ENCODE measurements around the gene GRIK2. TPM values are rescaled to one million over a fixed set of nuclear protein-coding genes. Genes with fewer than 3 reads are reported as not detected.

GRIK2 gene
- polyA plus RNA-seq, 1 donor: 3.1 TPM

GRCh38 chr6:101458336-101458735 is 64.8 kb downstream of the GRIK2 start:
- no peak for DNase-seq

GRCh38 chr6:101458826-101459225 is 65.3 kb downstream of the GRIK2 start:
- DNase-seq: no peak

GRCh38 chr6:101462576-101462975 is 69.1 kb downstream of the GRIK2 start:
- no peak for DNase-seq

DNA sequence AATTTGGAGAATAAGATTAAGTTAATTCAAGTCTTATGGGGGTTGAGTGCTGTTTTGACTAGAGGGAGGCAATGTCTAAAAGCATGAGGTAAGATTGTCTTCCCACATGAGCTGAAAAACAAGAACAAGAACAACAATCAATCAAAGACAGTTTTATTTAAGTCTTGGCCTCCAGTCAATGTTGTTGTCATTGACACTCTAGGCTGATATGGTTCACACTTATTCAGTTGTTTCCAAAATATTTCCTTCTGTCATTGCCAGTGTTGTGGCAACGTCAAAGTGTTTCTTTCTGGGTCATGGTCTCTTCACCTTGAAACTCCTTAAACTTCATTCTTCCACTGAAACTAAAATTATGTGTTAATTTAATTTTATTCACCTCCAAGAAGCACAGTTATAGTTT is 72.4 kb downstream of the GRIK2 start:
- DNase-seq: no peak

GRCh38 chr6:101477436-101477835 is 83.9 kb downstream of the GRIK2 start:
- no peak for DNase-seq

DNA sequence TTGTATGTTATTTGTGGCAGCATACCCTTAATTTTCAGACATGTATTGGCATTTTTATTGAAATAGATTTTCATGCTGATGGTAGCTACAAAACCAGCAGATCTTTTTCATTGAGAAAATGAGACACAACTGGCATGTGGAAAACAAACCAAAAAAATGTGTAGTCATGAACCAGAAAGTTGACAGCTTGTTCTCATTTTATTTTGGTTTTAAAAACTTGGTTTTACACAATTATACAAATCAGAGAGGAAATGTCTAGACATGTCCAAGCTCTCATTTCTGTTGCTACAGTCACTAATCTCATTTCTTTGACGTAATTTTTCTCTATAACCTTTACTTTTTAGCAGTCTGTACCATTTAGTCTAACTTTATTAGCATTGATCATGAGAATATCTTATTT is 85.4 kb downstream of the GRIK2 start:
- DNase-seq: no peak

- DNase-seq: no peak
Measured at GRCh38 chr6:101482606-101483005, 89.1 kb downstream of the GRIK2 start.

- DNase-seq: no peak
Measured at GRCh38 chr6:101484781-101485180, 91.3 kb downstream of the GRIK2 start.

DNA sequence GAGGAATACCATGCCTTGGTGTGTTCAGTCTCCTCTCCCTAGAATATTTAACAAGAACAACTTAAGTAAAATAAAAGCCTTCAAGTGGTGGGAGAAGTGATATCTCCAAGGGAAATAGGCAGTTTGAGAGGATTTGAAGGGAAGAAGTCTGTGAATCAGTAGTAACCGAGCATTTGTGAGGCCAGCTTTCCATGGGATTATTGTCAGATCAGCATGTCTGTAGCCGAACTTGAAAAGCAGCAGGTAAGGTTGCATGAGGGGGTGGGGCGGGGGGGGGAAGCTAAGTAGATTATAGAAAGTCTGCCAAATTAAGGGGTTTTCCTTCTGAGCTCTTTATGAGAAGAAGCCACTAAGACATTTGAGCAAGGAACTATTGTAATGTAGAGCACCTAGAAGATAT is 92.6 kb downstream of the GRIK2 start:
- DNase-seq: no peak

- DNase-seq: no peak
Measured at GRCh38 chr6:101486726-101487125, 93.2 kb downstream of the GRIK2 start.

- DNase-seq: no peak
Measured at GRCh38 chr6:101489456-101489855, 95.9 kb downstream of the GRIK2 start.

- DNase-seq: no peak
Measured at GRCh38 chr6:101490857-101491256, 97.3 kb downstream of the GRIK2 start.

DNA sequence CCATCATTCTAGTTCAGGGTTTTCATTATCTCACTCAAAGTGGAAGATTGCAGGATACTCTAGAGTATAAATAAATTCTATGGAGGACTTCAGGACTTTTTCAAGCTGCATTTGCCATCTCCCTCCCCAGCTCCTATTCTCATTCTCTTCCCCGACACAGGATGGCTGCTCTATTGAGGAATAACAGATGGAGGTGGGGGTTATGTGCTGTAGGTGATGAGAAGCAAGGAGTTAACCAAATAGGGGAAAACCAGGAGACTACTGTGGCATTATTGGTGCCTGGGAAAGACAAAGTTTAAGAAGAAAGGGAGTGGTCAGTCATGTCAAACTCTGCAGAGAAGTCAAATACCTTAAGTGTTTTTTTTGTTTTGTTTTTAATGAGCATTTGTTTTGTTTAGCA is 109.3 kb downstream of the GRIK2 start:
- DNase-seq: no peak

GRCh38 chr6:101509536-101509935 is 116.0 kb downstream of the GRIK2 start:
- no peak for DNase-seq

DNA sequence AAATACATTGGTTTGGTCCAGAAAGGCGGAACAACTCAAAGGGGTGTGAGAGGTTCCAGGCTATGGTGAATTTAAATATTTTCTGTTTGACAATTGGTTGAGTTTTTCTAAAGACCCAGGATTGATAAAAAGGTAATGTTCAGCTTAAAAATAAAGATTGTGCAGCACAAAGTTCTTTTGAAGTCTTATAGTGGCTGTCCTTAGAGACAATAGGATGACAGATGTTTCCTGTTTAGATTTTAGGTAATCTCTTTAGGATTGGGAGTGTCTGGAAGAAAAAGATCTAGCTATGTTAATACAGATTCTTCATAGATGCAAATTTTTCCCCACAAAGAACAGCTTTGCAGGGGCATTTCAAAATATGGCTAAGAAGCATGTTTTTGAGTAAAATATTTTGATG is 119.7 kb downstream of the GRIK2 start:
- no peak for DNase-seq

- no peak for DNase-seq
Measured at GRCh38 chr6:101516578-101516977, 123.1 kb downstream of the GRIK2 start.

DNA sequence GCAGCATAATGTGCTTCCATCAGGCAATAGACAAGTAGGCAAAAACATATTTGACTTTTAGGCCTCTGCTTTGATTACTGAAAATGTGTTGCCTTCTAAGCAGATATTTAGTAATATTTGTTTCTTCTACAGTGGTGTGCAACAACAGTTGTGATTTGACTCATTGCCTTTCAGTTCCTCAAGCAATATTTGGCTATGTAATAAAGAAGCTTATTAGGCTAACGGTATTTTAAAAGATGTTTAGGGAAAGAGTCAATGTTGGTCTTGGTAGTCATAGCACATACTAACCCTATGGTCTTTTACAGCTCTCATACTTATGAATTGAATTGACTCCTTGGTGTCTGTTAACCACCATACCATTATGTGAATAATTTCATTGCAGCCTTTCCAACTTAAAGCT is 124.1 kb downstream of the GRIK2 start:
- DNase-seq: no peak

DNA sequence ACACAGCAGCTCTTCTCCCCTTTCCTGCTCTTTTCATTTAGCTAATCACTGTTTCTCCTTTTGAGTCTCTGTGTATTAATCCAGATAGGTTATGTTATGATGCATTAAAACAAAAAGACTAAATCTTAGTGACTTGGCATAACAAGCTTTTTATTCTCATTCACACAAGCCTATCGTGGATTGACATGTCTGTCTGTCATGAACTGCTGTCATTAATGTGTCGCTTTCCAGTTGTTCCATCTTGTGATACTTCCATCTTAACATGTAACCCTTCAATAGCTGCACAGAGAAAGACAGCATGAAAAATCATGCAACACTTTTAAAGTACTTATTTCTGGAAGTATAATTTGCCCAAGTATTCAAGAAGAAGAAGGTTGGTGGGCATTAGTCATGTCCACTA is 128.7 kb downstream of the GRIK2 start:
- no peak for DNase-seq

GRCh38 chr6:101527467-101527866 is 134.0 kb downstream of the GRIK2 start:
- DNase-seq: no peak

DNA sequence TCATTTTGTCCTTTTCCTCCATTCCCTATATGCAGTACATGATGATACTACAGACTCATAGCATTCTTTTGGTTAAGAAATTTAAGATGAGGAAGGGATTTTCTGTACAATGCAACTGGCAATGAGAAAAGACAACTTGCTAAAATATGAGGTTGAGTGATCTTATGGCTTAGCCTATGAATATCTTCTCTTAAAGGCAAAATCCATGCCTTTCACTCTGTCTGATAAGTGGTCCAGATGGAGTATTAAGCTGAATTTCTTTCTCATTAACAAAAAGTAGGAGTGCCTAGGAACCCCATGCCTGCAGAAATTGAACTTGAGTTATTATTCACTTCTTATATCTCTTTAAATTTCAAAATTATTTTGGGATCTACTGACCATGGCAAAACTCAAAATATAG is 135.3 kb downstream of the GRIK2 start:
- no peak for DNase-seq

- DNase-seq: no peak
Measured at GRCh38 chr6:101531538-101531937, 138.0 kb downstream of the GRIK2 start.

DNA sequence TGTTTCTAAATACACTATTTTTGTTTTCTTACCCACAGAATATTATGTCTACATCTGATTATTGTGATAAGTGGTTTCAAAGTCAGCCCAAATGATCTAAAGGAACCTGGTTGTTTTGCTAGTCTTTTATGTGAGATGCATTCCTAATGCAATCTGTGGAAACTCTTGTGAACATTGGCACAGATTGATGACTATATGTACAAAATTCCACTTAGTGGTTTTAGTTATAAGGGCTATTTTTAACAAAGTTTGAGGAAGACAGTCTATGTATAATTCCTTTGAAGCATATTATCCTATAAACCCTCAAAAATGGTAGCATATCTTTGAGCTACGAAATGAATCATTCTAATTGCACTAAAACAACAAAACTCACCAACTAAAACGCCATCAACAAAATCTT is 140.9 kb downstream of the GRIK2 start:
- DNase-seq: no peak

GRCh38 chr6:101534821-101535220 is 141.3 kb downstream of the GRIK2 start:
- DNase-seq: no peak

DNA sequence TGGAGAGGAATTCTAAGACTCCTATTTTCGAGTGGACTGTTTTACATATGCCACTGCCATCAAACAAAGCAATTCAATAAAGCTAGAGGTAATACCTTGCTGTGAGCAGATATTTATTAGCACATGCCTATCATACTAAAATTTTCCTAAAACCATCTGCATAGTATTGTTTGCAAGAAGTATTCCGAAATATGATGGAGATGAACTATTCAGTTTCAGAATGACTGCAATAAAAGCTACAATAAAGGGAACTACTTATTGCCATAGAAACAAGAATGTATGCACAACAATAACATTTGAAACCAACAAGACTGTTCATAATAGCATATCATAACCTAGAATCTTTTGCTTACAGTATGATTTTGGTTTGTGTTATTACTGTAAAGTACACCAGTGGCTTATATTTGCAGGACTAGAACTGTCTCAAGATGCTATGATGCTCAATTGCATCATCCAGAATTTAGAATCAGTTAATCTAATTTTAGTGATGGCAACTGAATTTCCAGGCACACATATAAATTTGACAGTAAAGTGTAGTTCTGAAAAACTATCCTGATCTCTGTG is 144.3 kb downstream of the GRIK2 start:
- DNase-seq: no peak

DNA sequence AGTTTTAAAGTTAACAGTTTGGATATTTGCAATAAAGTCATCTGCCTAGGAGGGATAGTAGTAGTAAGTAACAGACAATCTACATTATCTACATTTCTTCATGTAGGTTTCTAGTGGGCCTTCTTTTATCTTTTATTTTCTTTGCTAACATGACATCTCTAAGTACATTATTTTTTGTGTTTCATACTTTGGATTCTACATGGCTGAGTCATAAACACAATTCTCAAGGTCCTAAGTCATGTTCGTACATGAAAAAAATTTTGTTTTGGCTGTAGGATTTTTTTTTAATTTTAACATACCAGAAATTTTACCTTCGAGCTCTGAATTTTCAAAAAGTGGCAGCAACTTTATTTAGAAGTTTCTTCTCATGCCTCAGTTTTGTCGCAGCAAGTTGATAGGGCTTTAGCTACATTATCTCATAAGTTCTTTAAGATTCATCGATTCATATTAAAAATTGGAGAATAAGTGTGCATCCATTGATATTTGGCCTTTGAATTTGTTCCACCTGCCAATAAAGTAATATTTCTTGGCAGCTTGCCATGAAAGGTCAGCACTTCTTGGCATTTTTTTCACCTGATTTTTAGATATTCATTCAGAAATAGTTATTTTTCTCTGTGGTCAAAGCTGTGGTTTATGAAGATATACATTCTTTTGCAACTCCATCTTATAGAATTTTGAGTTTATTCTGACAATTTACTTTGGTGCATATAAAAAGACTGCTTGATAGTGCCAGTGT is 146.2 kb downstream of the GRIK2 start:
- no peak for DNase-seq

All from hindlimb muscle (tissue), 1 donor.